GM18498 (cell line): ENCODE data around the gene IL1R1.

ENCODE experiments used
- ATAC-seq: cut with Tn5 transposase; IDR thresholded peaks from one replicate; pipeline ENCODE4 v1.9.1; 2021; ENCODE audit warnings: mild to moderate bottlenecking, moderate library complexity; ENCODE audit not compliant: unreplicated experiment

The IL1R1 gene

DNA sequence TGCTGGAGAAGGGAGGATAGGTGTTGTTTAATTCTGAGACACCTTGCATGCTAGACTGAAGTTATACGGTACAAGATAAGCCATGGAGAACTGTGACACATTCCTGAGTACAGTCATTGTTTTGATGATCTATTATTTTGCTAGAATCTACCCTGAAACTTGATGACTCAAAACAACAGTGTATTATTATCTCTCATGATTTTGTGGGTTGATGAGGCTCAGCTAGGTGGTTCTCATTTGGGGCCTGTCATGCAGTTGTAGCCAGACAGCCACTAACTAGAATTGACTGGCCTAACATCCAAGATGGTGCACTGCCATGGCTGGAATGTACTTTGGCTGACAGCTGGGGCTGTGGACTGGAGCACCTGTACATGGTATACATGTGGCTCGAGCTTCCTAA, 5.4 kb upstream of the IL1R1 start:
- no peak for ATAC-seq

DNA sequence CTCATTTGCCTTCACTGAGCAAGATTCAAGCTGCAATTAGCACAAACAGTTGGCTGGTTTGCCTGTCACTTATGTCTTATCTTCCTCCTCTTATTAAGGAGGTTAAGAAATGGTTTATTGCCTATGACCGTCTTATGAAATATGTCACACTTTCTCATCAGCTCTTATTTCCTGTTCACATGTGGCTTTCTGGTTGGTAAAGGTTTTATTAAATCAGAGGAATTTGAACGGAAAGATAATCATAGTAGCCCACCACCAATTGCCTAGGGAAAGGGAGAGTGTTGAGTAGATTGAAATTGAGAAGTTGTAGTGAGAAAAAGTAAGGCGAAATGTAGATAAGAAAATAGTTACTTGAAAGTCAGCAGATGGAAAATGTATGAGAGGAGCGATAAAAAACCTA, 4.2 kb upstream of the IL1R1 start:
- no peak for ATAC-seq

DNA sequence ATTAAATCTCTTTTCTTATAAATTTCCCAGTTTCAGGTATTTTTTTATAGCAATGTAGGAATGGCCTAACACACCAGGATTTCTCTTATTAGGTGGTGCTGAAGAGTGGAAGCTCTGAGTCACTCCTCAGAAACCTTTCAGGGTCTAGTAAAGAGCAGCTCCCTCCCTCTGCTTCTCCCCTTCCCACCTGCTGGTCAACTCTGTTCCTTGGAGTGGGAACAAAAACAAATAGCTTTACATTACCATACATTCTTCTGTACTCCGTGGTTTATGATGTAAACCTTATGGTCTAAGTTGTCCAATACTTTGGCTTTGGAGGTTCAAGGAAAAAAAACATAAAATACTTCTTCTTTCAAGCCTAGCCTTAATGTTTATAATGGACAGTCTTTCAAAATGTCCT, 2.7 kb upstream of the IL1R1 start:
- ATAC-seq = no peak

DNA sequence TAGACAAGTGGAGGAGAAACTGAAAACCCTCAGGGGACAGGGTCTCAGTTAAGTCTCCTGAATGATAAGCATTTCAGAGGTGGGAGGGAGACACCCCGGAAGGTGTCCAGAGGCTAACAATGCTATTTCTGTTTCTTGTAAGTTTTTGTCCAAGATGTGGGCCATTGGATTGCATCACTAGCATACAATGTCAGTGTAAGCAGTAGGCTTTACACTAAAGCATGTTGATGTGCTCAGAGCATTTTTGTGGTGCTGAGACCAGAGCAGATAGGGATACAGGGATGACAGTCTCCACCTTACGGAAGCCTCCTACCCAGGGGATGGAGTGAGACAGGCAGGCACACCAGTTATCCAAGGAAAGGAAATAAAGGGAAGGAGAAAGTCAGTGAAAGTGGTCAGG, 2.2 kb upstream of the IL1R1 start:
- no peak for ATAC-seq

DNA sequence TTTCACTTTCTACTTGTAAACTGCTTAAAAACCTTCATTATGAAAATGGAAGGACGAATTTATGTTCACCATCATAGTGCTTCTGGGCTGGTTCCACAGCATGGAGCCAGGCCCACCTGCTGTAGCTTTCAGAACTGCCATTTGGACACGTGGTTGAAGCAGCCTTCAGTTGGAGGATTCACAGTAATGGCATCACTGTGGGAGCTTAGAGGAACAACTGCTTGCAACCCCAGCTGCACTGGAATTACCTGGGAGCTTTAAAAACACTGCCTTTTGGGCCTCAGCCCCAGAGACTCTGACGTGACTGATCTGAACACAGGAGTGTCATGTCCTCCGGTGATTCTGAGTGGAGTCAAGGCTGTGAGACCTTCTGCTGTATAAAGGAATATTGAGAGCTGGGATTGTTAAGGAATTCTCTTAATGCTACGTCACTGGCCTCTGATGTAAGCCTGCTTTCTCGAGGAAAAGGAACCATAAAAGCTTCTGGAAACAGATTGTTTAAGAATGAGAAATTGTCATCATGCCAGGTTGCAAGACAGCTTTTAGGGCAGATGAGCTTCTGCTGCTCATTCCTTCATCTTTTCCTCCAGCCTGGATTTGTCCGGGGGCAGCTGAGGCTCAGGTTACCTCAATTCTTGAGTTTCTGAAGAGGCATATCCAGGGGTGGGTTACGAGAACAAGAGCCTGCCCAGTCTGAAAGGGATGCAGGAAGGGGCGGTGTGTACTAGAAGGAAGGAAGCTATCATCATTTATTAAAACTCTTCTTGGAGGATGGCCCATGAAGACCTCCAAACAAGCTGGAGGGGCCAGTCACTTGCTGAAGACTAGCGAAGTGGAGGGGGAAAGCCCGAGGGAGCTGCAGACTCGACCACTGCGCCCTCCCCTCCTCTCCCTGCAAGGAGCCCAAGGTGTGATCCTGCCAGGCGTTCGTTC, 1.3 kb upstream of the IL1R1 start:
- no peak for ATAC-seq

DNA sequence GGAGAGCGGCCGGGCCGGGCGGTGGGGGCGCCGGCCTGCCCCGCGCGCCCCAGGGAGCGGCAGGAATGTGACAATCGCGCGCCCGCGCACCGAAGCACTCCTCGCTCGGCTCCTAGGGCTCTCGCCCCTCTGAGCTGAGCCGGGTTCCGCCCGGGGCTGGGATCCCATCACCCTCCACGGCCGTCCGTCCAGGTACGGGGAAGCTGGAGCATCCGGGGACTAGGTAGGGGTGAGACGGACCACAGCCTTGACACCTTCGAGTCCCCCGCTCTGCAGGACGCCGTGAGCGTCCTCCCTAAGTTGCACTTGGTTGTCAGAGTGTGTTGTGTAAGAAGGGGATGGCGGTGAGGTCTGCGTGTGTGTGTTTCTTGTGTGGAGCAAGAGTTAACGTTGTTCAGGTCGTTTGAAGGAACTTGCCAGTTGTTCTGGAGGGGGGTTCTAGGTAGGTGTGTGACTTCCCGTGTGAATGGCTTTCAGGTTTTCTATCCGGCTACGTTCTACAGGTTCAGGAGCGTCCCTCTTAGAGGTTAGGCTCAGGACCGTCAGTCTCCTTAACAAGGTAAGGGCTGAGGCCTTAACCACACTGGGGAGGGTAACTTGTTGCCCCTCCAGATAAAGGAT, 393 bp downstream of the IL1R1 start:
- ATAC-seq = no peak

- no peak for ATAC-seq
Measured at GRCh38 chr2:102143450-102143985, 972 bp downstream of the IL1R1 start.

DNA sequence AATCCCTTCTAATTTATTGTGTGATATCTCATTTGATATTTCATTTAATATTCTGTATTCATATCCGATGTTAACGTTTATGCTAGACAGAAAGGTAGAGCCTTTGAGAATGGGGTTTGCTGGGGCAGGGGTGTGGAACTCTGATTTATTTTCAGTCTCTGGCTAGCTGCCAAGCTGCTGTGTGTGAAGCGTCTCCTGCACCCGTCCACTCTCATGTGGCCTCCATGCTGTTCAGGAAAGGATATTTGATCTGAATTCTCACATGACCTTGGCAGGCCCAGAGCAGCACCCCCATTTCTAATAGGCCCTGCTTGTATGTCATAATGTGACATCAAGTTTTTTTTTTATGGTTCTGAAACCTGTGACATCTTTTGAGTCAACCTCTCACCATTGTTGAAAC, 1.6 kb downstream of the IL1R1 start:
- no peak for ATAC-seq

GRCh38 chr2:102145107-102145506, 2.6 kb downstream of the IL1R1 start:
- no peak for ATAC-seq

DNA sequence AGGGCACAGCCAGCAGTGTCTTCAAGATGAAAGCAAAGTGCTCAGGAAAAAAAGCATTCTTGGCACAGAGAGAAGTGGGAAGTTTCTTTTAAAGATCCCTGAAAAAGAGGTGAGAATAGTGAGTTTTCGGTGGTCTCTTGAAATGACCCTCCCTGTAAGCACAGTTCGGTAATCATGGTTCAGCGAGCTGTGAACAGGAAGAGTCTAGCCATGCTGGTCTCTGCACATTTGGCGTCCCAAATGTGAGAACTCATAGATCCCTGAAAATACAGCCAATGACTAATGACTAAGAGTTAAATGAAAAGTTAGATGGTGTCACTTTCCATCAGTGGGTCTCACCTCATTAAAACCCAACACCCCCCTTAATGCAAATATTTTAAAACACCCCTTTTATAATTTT, 3.4 kb downstream of the IL1R1 start:
- ATAC-seq = no peak

DNA sequence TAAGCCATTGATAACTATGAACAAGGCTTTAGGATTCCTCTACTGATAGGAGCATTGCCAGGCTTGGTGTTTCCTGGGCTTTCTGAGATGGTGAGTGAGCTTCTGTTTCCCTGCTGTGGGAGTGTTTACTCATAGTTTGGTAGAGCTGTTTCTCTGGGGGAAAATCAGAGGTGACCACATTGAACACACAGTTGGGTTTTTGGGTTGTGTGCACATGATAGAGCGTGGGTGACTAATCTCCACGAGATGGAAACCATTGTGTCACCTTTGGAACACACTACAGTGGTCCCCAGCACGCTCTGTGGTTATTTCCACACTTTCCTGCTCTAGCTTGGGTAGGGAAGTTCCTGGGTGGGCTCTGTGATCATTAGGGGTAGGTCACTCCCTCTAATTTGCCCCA, 5.4 kb downstream of the IL1R1 start:
- ATAC-seq = no peak

DNA sequence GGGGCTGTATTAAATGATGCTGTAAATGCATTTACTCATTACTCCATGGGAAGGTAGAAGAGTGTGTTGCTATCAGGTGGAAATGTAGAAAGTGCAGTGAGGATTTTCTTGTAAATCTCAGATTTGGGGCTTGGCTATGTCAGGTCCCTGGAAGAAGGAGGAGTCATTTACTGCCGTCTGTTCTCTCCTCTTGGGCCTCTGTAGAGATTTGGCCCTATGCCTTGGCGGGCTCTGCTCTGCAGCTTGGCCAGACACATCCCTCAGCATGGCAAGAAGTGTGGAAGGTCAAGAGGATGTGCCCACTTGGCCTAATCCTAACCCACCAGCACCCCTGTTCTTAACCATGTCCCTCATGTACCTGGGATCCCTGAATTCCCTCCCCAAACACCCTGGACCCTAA, 6.7 kb downstream of the IL1R1 start:
- ATAC-seq = no peak

GRCh38 chr2:102149644-102150455, 7.3 kb downstream of the IL1R1 start:
- ATAC-seq = no peak

- ATAC-seq = no peak
Measured at GRCh38 chr2:102154364-102154763, 11.8 kb downstream of the IL1R1 start.

DNA sequence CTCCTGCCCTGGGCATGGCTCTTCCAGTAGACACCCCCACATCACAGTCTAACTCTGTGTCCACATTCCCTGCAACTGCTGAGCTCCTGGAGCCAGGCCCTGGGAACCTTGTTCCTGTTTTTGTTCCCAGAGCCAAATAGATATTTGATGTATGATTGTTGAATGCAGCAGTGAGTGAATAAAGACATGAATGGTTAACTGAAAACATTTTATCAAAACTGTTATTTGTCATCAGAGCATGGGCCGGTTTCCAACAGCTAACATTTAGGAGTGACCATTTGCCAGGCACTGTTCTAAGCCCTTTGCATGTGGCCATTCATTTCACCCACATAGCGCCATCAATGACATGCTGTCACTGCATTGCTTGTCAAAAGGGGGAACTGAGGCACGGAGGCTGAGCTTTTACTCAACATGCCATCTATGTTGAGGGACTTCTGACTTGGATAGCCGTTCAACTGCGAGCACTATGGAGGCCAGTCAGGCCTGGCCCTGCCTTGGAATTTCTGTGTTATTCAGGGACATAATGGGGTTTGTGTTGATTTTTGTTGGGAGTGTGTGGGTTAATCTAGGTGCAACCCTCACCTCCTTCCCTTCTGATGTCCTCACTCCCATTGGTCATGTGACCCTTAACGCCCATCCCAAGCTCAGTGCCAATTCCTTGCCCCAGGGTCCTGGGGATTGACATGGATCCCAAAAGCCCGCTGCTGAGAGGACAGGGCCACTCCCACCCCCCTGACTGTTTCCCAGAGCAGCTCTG, 12.6 kb downstream of the IL1R1 start:
- no peak for ATAC-seq

DNA sequence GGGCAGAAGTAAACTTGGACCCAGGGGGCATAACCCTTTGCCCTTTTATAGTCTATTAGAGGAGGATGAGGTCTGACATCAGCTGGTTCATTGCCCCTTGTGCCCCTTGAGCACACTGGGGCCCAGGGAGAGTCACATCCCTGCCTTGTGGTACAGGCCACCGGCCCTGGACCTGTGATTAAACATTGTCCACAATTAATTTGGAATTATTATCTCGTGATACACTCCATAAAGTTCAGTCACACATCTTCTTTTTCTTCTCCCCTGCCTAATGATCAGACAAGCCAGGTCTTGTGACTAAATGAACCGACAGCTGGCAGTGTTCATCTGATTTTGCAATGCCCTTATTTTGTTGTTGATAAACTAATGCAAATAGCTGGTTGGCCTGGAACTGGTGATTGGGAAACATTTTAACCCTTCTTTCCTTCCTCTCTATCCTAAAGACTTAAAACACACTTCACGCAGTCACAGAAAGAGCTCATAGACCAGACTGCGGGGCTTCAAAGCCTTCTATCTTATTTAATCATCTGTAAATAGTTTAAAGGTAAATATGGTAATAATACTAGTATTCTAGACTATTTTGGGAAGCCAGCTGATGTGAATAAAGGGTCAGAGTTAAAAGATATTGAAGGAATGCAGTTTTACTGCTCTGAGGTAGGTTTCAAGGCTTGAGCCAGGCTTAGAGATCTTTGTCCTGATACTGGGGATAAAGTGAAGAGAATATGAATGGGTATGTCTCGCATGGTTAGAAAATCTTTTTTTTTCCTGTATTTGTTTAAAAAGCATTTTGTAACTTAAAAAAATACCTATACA, 13.4 kb downstream of the IL1R1 start:
- ATAC-seq = no peak

DNA sequence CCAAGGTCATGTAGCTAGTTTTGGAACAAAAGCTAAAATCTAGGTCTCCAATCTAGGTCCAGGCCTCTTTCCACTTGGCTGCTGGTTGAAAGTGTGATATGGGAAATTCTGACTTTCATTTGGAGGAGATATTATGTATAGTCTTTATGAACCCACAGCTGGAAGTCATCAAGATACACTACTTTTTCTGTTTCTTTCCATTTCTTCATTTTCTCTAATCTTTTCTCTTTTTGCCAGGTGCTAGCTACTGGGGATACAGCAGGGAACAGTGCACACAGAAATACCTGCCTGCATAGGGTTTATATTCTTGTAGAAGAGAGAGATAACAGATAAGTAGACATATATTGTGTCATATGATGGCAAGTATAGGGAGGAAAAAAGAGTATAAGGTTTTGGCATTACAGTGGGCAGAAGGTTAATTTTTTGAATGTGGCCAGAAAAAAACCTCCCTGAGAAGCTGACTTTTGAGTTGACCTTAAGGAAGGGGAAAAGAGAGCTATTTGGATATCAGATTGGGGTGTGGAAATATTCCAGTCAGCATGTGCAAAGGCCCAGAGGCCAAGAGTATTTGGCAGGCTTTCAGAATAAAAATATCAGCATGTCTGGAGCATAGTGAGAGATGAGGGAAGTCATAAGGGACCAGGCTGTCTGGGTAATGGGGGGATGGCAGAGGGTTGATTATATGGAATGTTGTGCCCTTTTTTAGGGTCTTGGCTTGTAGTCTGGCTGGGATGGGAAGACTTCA, 15.6 kb downstream of the IL1R1 start:
- no peak for ATAC-seq

DNA sequence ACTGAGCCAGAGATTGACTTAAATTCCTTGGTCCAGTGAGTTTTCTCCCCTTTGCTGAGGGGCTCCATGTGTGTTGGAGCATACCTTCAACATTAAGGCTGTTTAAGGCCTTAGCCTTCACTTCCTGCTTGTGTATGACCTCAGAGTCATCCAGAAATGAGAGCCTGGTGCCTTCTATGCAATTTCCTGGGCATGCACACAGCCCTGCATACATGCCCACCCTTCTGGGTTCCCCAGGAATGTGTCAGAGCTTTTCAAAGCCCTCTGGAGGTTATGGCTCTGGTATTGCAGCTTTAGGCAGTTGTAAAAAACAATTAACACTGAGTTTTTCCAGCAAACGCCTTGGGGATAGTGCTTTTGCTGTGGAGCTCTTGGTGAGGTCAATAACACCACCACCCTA, 16.7 kb downstream of the IL1R1 start:
- no peak for ATAC-seq

GRCh38 chr2:102166189-102166845, 23.8 kb downstream of the IL1R1 start:
- ATAC-seq = no peak
